K562 (cell line): ENCODE results near the gene ARFGAP1.

Experiments
- CTCF ChIP-seq, 3 experiments: IDR thresholded peaks in 2 of 3; conservative IDR thresholded peaks in 1 of 3; 2 replicates each; pipeline ENCODE4 v1.5.1; 2011 to 2012; ENCODE audit warnings: low read length in 3 of 3, mild to moderate bottlenecking in 3 of 3, control low read depth in 2 of 3, improper control_type of control experiment in 1 of 3, inconsistent platforms in 1 of 3, low read depth in 1 of 3, mixed read lengths in 1 of 3, moderate library complexity in 1 of 3; ENCODE audit not compliant: insufficient read depth in 2 of 3
- FOXA1 ChIP-seq: fragments of 450-650 bp; IDR thresholded peaks from 2 replicates; pipeline ENCODE4 v1.6.1; 2016; ENCODE audit warnings: mild to moderate bottlenecking, borderline replicate concordance
- FOXM1 ChIP-seq, 2 experiments: fragments of 450-650 bp in 1 of 2; sonication (generic) in 1 of 2; formaldehyde crosslinking in 1 of 2; IDR thresholded peaks; 2 replicates each; pipeline versions ENCODE4 v1.6.1 to v1.9.0; 2017 to 2022; ENCODE audit warnings: low read depth in 2 of 2, mild to moderate bottlenecking in 2 of 2, missing genetic modification reagents in 1 of 2, moderate library complexity in 1 of 2
- JUND ChIP-seq, 2 experiments: IDR thresholded peaks; 2 replicates in 1 of 2; 3 replicates in 1 of 2; pipeline ENCODE4 v1.6.1; 2011; ENCODE audit warnings: borderline replicate concordance in 2 of 2, low read depth in 2 of 2, low read length in 2 of 2, improper control_type of control experiment in 1 of 2, missing biosample characterization in 1 of 2, missing genetic modification characterization in 1 of 2, missing genetic modification reagents in 1 of 2
- MTA2 ChIP-seq: fragments of 450-650 bp; IDR thresholded peaks from 2 replicates; pipeline ENCODE4 v1.6.1; 2016; ENCODE audit warnings: low read depth
- NUFIP1 ChIP-seq: fragments of 450-650 bp; IDR thresholded peaks from 2 replicates; pipeline ENCODE4 v1.6.1; 2018; ENCODE audit not compliant: partially characterized antibody
- RAD21 ChIP-seq, 2 experiments: fragments of 250-450 bp in 1 of 2; fragments of 450-650 bp in 1 of 2; sonication (Bioruptor Pico) in 1 of 2; formaldehyde crosslinking in 1 of 2; IDR thresholded peaks in 1 of 2; conservative IDR thresholded peaks in 1 of 2; 2 replicates each; pipeline versions ENCODE4 v1.4.0 to v1.8.0; 2020 to 2022; ENCODE audit warnings: mild to moderate bottlenecking in 2 of 2, moderate library complexity in 1 of 2
- RBM15 ChIP-seq: fragments of 200-400 bp; formaldehyde crosslinking; IDR thresholded peaks from 2 replicates; pipeline ENCODE4 v1.6.1; 2018; ENCODE audit warnings: mild to moderate bottlenecking, low read length, moderate library complexity; ENCODE audit not compliant: insufficient read depth

DNA sequence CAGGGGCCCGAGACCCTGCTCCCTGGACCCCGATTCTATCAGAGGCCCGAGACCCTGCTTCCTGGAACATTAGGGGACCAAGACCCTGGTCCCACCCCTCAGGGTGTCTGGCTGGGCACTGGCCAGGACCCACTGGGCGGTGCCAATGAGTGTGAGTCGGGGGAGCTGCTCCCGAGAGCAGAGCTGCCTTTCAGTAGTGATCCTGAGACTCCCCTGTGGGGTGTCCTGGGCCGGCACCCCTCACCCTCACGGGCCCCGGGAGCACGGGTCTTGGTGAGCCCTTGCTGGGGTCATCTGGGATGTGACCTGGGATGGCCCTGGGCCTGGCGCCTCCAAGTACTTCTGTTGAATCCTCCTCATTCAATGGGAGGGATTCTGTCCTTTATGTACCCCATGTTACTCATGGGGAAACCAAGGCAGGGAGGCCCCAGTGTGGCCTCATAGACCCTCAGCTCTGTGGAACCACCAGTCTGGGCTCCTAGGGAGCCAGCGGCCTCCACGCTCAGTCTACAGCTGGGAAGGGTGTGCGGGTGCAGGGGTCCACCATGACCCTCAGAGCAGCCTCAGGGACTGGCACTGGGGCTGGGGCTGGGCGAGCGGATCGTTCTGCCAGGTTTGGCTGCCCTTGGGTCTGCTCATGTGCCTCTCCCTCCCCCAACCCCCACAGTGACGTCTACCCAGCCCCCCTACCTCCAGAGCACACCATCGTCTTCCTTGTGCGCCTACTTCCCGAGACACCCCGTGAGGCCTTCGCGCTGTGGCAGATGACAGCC, 46.0 kb downstream of the ARFGAP1 start:
- TF ChIP-seq RBM15, result no peak
- TF ChIP-seq MTA2, result no peak
- no peak for TF ChIP-seq FOXM1 (IDR thresholded peaks at IDR 0.05; ENCODE audit: low read depth)
- no peak for TF ChIP-seq FOXM1 (CRISPR knock-in tag; IDR thresholded peaks at IDR 0.05; ENCODE audit: low read depth)
- no peak for TF ChIP-seq FOXA1
- TF ChIP-seq JUND (IDR thresholded peaks at IDR 0.05; ENCODE audit: borderline replicate concordance, low read depth, low read length), result no peak
- no peak for TF ChIP-seq JUND (tag; IDR thresholded peaks at IDR 0.05; ENCODE audit: borderline replicate concordance, low read depth, low read length)
- no peak for TF ChIP-seq RAD21 (CRISPR knock-in tag; conservative IDR thresholded peaks at IDR 0.05 in 1 of 2, IDR thresholded peaks at IDR 0.05 in 1 of 2)
- no peak for TF ChIP-seq NUFIP1
- no peak for TF ChIP-seq CTCF (IDR thresholded peaks at IDR 0.05 in 2 of 3, conservative IDR thresholded peaks at IDR 0.05 in 1 of 3; ENCODE audit: insufficient read depth in 2 of 3, low read depth in 1 of 3, low read length in 3 of 3)
